ENCODE measurements around the gene GRIN3B. TPM values are rescaled to one million over a fixed set of nuclear protein-coding genes. Genes with fewer than 3 reads are reported as not detected.

The GRIN3B gene
- total and polyA plus RNA-seq, 9 of the 15 experiments (the other 6 are each of a cell fraction or from before 2014, with no cell fraction given): 0.06 to 0.95 (median 0.19) TPM; not detected in 6

DNA sequence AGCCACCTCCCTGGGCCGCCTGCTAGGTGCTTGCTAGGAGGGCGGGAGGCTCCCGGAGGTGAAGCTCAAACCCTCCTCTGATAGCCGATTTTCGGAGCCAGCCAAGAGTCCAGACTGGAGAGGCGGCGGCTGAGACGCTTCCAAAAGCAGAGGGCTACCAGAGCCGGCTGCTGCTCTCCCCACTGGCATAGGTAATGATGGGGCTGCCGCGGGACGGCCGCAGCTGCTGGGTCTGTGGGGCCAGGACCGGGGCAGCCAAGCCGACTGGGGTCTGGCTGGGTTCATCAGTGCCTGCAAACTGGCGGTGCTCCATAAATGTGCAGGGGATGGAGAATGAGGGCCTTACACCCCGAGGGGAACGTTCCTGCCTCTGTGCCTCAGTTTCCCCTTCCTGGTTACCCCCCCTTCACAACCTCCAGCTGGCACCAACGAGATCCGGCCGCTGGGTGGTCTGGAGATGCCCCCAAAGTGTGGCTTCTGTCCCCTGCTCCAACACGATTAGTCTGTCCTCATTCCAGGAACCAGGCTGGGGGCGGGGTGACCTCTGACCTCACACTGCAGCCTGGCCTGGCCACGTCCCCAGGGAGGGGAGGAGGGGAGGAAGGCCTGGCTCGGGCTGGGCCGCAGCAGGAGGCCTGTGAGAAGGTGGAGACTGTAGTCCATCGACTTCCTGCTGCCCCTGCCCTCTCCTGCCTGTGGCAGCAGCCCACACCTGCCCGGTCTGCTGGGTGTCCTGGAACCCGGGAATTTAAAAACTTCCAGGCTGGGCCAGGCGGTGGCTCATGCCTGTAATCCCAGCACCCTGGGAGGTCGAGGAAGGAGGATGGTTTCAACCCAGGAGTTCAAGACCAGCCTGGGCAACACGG is 19.9 kb upstream of the GRIN3B start (continued):
- TF ChIP-seq ZNF586 (CRISPR knock-in tag; conservative IDR thresholded peaks at IDR 0.05) (no peak), RFX5 (IDR thresholded peaks at IDR 0.05; ENCODE audit: low read depth, low read length) (no peak), HMG20B (CRISPR knock-in tag; IDR thresholded peaks at IDR 0.05) (no peak), ZKSCAN3 (CRISPR knock-in tag; IDR thresholded peaks at IDR 0.05) (no peak), MAZ (CRISPR knock-in tag; conservative IDR thresholded peaks at IDR 0.05 in 1 of 2, IDR thresholded peaks at IDR 0.05 in 1 of 2) (peak; percentile 85 to 95), DMBX1 (CRISPR knock-in tag; IDR thresholded peaks at IDR 0.05; ENCODE audit: borderline replicate concordance) (peak; percentile 89), ZNF174 (CRISPR knock-in tag; IDR thresholded peaks at IDR 0.05) (no peak), SPI1 (IDR thresholded peaks at IDR 0.05; ENCODE audit: borderline replicate concordance, low read depth, low read length) (0 out of 2 replicates have a peak, but pooled peaks have one; percentile 18), ZNF253 (CRISPR knock-in tag; conservative IDR thresholded peaks at IDR 0.05) (no peak), ZNF140 (CRISPR knock-in tag; IDR thresholded peaks at IDR 0.05) (no peak), ZNF696 (CRISPR knock-in tag; conservative IDR thresholded peaks at IDR 0.05) (no peak), ZNF408 (CRISPR knock-in tag; IDR thresholded peaks at IDR 0.05; ENCODE audit: low read depth) (no peak), ZNF41 (CRISPR knock-in tag; conservative IDR thresholded peaks at IDR 0.05) (no peak), PYGO2 (tag; IDR thresholded peaks at IDR 0.05) (0 out of 2 replicates have a peak, but pooled peaks have one; percentile 26), BRD9 (IDR thresholded peaks at IDR 0.05; ENCODE audit: low read depth, partially characterized antibody) (peak; percentile 13), FOSL1 (tag; conservative IDR thresholded peaks at IDR 0.05) (no peak), KAT7 (CRISPR knock-in tag; IDR thresholded peaks at IDR 0.05; ENCODE audit: borderline replicate concordance) (0 out of 2 replicates have a peak, but pooled peaks have one; percentile 44), PTBP1 (IDR thresholded peaks at IDR 0.05; ENCODE audit: low read depth, low read length) (no peak)
- TF ChIP-seq, protein P1, sequence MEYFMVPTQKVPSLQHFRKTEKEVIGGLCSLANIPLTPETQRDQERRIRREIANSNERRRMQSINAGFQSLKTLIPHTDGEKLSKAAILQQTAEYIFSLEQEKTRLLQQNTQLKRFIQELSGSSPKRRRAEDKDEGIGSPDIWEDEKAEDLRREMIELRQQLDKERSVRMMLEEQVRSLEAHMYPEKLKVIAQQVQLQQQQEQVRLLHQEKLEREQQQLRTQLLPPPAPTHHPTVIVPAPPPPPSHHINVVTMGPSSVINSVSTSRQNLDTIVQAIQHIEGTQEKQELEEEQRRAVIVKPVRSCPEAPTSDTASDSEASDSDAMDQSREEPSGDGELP (CRISPR knock-in tag; IDR thresholded peaks at IDR 0.05; ENCODE audit: borderline replicate concordance): peak; percentile 92
- TF ChIP-seq, protein P2, sequence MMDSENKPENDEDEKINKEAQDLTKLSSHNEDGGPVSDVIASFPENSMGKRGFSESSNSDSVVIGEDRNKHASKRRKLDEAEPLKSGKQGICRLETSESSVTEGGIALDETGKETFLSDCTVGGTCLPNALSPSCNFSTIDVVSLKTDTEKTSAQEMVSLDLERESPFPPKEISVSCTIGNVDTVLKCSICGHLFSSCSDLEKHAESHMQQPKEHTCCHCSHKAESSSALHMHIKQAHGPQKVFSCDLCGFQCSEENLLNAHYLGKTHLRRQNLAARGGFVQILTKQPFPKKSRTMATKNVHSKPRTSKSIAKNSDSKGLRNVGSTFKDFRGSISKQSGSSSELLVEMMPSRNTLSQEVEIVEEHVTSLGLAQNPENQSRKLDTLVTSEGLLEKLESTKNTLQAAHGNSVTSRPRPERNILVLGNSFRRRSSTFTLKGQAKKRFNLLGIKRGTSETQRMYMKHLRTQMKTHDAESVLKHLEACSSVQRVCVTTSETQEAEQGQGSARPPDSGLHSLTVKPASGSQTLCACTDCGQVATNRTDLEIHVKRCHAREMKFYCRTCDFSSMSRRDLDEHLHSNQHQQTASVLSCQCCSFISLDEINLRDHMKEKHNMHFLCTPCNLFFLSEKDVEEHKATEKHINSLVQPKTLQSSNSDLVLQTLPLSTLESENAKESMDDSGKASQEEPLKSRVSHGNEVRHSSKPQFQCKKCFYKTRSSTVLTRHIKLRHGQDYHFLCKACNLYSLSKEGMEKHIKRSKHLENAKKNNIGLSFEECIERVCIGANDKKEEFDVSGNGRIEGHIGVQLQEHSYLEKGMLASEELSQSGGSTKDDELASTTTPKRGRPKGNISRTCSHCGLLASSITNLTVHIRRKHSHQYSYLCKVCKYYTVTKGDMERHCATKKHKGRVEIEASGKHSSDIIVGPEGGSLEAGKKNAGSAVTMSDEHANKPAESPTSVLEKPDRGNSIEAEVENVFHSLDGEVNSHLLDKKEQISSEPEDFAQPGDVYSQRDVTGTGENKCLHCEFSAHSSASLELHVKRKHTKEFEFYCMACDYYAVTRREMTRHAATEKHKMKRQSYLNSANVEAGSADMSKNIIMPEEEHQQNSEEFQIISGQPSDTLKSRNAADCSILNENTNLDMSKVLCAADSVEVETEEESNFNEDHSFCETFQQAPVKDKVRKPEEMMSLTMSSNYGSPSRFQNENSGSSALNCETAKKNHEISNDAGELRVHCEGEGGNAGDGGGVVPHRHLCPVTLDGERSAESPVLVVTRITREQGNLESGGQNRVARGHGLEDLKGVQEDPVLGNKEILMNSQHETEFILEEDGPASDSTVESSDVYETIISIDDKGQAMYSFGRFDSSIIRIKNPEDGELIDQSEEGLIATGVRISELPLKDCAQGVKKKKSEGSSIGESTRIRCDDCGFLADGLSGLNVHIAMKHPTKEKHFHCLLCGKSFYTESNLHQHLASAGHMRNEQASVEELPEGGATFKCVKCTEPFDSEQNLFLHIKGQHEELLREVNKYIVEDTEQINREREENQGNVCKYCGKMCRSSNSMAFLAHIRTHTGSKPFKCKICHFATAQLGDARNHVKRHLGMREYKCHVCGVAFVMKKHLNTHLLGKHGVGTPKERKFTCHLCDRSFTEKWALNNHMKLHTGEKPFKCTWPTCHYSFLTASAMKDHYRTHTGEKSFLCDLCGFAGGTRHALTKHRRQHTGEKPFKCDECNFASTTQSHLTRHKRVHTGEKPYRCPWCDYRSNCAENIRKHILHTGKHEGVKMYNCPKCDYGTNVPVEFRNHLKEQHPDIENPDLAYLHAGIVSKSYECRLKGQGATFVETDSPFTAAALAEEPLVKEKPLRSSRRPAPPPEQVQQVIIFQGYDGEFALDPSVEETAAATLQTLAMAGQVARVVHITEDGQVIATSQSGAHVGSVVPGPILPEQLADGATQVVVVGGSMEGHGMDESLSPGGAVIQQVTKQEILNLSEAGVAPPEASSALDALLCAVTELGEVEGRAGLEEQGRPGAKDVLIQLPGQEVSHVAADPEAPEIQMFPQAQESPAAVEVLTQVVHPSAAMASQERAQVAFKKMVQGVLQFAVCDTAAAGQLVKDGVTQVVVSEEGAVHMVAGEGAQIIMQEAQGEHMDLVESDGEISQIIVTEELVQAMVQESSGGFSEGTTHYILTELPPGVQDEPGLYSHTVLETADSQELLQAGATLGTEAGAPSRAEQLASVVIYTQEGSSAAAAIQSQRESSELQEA (IDR thresholded peaks at IDR 0.05; ENCODE audit: low read depth): no peak

Measured in K562 (cell line).